K562 (cell line): Measurements from ENCODE around the gene NCKAP1. TPM values are rescaled to one million over a fixed set of nuclear protein-coding genes. Genes with fewer than 3 reads are reported as not detected.

Experiments
- ATAC-seq: fragments of 200-7000 bp; cut with Tn5 transposase; 3 replicates; pipeline ENCODE4 v1.9.1; 2020; ENCODE audit warnings: moderate library complexity
- BruUV-seq: library from RNA; stranded (reverse); fragments of 400-500 nt; replicated peaks from 2 replicates; lab custom pipeline; 2021; lab: Mats Ljungman, UMichigan
- CTCF ChIA-PET: fragments of 300-600 bp; formaldehyde crosslinking; extraction: SDS; loops from one replicate; lab custom pipeline; 2021; ENCODE audit warnings: low intra/inter-chr PET ratio; lab: Yijun Ruan, JAX
- POLR2A ChIA-PET: fragments of 300-600, 350-650 bp; sonication (Branson Sonifier 250); formaldehyde crosslinking; extraction: SDS; loops from one replicate; lab custom pipeline; 2021; ENCODE audit warnings: antibody characterized with exemption, inconsistent platforms; lab: Yijun Ruan, JAX
- DNase-seq, 4 experiments: peaks; one replicate each; pipeline versions ENCODE4 v3.0.0 to v3.0.0-alpha.2; 2011 to 2018; ENCODE audit warnings: low spot score in 3 of 4, mixed read lengths in 3 of 4; ENCODE audit errors: extremely low read depth in 1 of 4
- FAIRE-seq: peaks from 2 replicates; lab custom pipeline; 2011; peaks lifted over from hg19 to GRCh38; lab: Jason Lieb, UNC
- H2AFZ ChIP-seq: 2 replicates; pipeline ENCODE4 v1.6.0; 2011; ENCODE audit warnings: low read depth, low read length, control low read depth, inconsistent platforms
- H3K27ac ChIP-seq: fragments of 200-600 bp; 3 replicates; pipeline ENCODE4 v1.8.0; 2011; ENCODE audit warnings: low read depth, mild to moderate bottlenecking, control low read depth, inconsistent platforms, low read length, moderate library complexity, mixed read lengths; ENCODE audit errors: extremely low read depth
- H3K27me3 ChIP-seq, 2 experiments: fragments of 300-600 bp in 1 of 2; 2 replicates in 1 of 2; 3 replicates in 1 of 2; pipeline versions ENCODE4 v1.6.0 to v1.8.0; 2011; ENCODE audit warnings: inconsistent platforms in 2 of 2, low read length in 2 of 2, mild to moderate bottlenecking in 1 of 2, mixed read lengths in 1 of 2, moderate library complexity in 1 of 2; ENCODE audit not compliant: control insufficient read depth in 2 of 2, insufficient read depth in 2 of 2
- H3K36me3 ChIP-seq: fragments of 300-600 bp; 3 replicates; pipeline ENCODE4 v1.8.0; 2011; ENCODE audit warnings: mild to moderate bottlenecking, low read length, inconsistent platforms; ENCODE audit not compliant: control insufficient read depth, insufficient read depth
- H3K4me1 ChIP-seq, 2 experiments: fragments of 200-600 bp in 1 of 2; replicated peaks in 1 of 2; 2 replicates in 1 of 2; 3 replicates in 1 of 2; pipeline versions ENCODE4 v1.5.1 to v1.8.0; 2011; ENCODE audit warnings: inconsistent platforms in 2 of 2, low read length in 2 of 2, mild to moderate bottlenecking in 1 of 2, mixed read lengths in 1 of 2, moderate library complexity in 1 of 2; ENCODE audit not compliant: control insufficient read depth in 2 of 2, insufficient read depth in 2 of 2
- H3K4me2 ChIP-seq: 2 replicates; pipeline ENCODE4 v1.6.1; 2011; ENCODE audit warnings: low read length, control low read depth, inconsistent platforms, mixed read lengths; ENCODE audit not compliant: insufficient read depth
- H3K4me3 ChIP-seq: fragments of 200-600 bp; sonication (generic), shearing (Covaris generic); 2 replicates; pipeline ENCODE4 v1.5.1; 2016; ENCODE audit warnings: control low read depth, inconsistent platforms
- H3K79me2 ChIP-seq: fragments of 200-600 bp; 3 replicates; pipeline ENCODE4 v1.8.0; 2011; ENCODE audit warnings: low read length, inconsistent platforms; ENCODE audit not compliant: control insufficient read depth, insufficient read depth
- H3K9ac ChIP-seq, 2 experiments: 2 replicates each; pipeline versions ENCODE4 v1.6.0 to v1.6.1; 2011; ENCODE audit warnings: low read depth in 2 of 2, low read length in 2 of 2, control low read depth in 1 of 2, inconsistent platforms in 1 of 2, mild to moderate bottlenecking in 1 of 2, mixed read lengths in 1 of 2; ENCODE audit not compliant: insufficient read depth in 1 of 2
- H3K9me1 ChIP-seq: one replicate; pipeline ENCODE4 v1.6.0; 2011; ENCODE audit warnings: inconsistent platforms, mild to moderate bottlenecking, low read length, moderate library complexity; ENCODE audit not compliant: control insufficient read depth, insufficient read depth
- H3K9me3 ChIP-seq: replicated peaks from 2 replicates; pipeline ENCODE4 v1.5.1; 2011; ENCODE audit warnings: low read depth, low read length, inconsistent platforms; ENCODE audit not compliant: control insufficient read depth, insufficient read depth
- H4K20me1 ChIP-seq: replicated peaks from 2 replicates; pipeline ENCODE4 v1.6.1; 2011; ENCODE audit warnings: low read length, inconsistent platforms, mixed read lengths; ENCODE audit not compliant: control insufficient read depth, insufficient read depth
- CAMTA2 ChIP-seq: fragments of 250-450 bp; sonication (Bioruptor Pico); conservative IDR thresholded peaks from 2 replicates; pipeline ENCODE4 v1.5.1; 2022
- E2F1 ChIP-seq: sonication (generic); formaldehyde crosslinking; IDR thresholded peaks from 2 replicates; pipeline ENCODE4 v1.8.1; 2023; ENCODE audit warnings: mild to moderate bottlenecking, missing genetic modification reagents, moderate library complexity
- ELK3 ChIP-seq: fragments of 450-650 bp; formaldehyde crosslinking; IDR thresholded peaks from 2 replicates; pipeline ENCODE4 v1.4.0; 2020; ENCODE audit warnings: mild to moderate bottlenecking
- JUNB ChIP-seq: fragments of 450-650 bp; formaldehyde crosslinking; conservative IDR thresholded peaks from 2 replicates; pipeline ENCODE4 v1.4.0; 2020; ENCODE audit warnings: mild to moderate bottlenecking
- LARP7 ChIP-seq: fragments of 450-650 bp; IDR thresholded peaks from 2 replicates; pipeline ENCODE4 v1.6.1; 2016
- RBM34 ChIP-seq: fragments of 200-400 bp; formaldehyde crosslinking; IDR thresholded peaks from 2 replicates; pipeline ENCODE4 v1.6.1; 2018; ENCODE audit warnings: low read length, borderline replicate concordance; ENCODE audit not compliant: insufficient read depth
- RNF2 ChIP-seq: sonication (generic); IDR thresholded peaks from 2 replicates; pipeline ENCODE4 v1.6.1; 2016
- WGBS: fragments of 100-300 bp; shearing (Covaris generic); methylation state at CpG from one replicate; pipeline ENCODE4 v1.1.6; 2016; ENCODE audit warnings: low coverage, mixed read lengths; ENCODE audit not compliant: insufficient coverage; ENCODE audit errors: missing lambda C conversion rate; 5-methylcytosine and 5-hydroxymethylcytosine counted together
- in situ Hi-C: fragments of 300-500 bp; cut with MboI; formaldehyde crosslinking; loops from 4 replicates; pipeline ENCODE4 v1.15.0; 2018; ENCODE audit warnings: inconsistent platforms, mixed read lengths
- intact Hi-C: fragments of 100-400 bp; cut with micrococcal nuclease; formaldehyde crosslinking; loops from 2 replicates; pipeline ENCODE4 v1.14.2; 2022
- polyA plus RNA-seq, 8 experiments: library from polyadenylated mRNA; depleted of rRNA in 4 of 8; stranded (reverse) in 5 of 8; unstranded in 3 of 8; fragments of >200 nt; fragmentation: Nextera tagmentation in 2 of 8; fragmentation: Illumina TruSeq in 1 of 8; extraction: Ambion mirVana in 2 of 8; extraction: Trizol in 1 of 8; gene quantifications; 2 replicates each; pipeline versions ENCODE4 v1.2.1 to v1.2.3, GENCODE V29; 2011 to 2014; ENCODE audit warnings: inconsistent platforms in 1 of 8, missing spikeins in 1 of 8
- total RNA-seq, 7 experiments: library from RNA; depleted of rRNA in 6 of 7; stranded (reverse); fragments of >200 nt in 6 of 7; fragmentation: Illumina TruSeq in 2 of 7; extraction: Trizol in 2 of 7; gene quantifications; 2 replicates each; pipeline versions ENCODE4 v1.2.1 to v1.2.3, GENCODE V29; 2011 to 2021; ENCODE audit warnings: low replicate concordance in 1 of 7

The NCKAP1 gene
- total and polyA plus RNA-seq, 9 of the 15 experiments (the other 6 are each of a cell fraction or from before 2014, with no cell fraction given), result 34.0 to 153 (median 88.7) TPM

- intact Hi-C loops, result no loop called here
- H3K4me3 ChIP-seq, result no peak overlapping the region
- no peaks in the 10 kb centered on the region for H3K9me1 ChIP-seq
- 23% methylated on average over 6 of the region's 6 CpGs for WGBS
- ATAC-seq, result no peak
- no TSS peak for BruUV-seq
- TF ChIP-seq CAMTA2 (CRISPR knock-in tag) (no peak), LARP7 (no peak), RBM34 (no peak), ELK3 (CRISPR knock-in tag) (no peak), JUNB (no peak), E2F1 (no peak), RNF2 (no peak)
- no peaks in the 10 kb centered on the region for H4K20me1 ChIP-seq
- ChIA-PET CTCF (no interaction called here), POLR2A (no interaction called here)
- no peaks in the 10 kb centered on the region for H3K36me3 ChIP-seq
- H3K79me2 ChIP-seq, result no peaks in the 10 kb centered on the region
- no peak overlapping the region for H3K9ac ChIP-seq
- H2AFZ ChIP-seq, result no peak overlapping the region
- peaks cover 0 to 9% of the 10 kb centered on the region in 2 experiments; a peak in 1 of 5 replicates for H3K27me3 ChIP-seq
- H3K4me2 ChIP-seq, result no peak overlapping the region
- H3K4me1 ChIP-seq, result no peaks in the 10 kb centered on the region
- no peak for DNase-seq
- no peaks in the 10 kb centered on the region; the same call in 1 of the 2 replicates for H3K9me3 ChIP-seq
- no peak overlapping the region for H3K27ac ChIP-seq
- FAIRE-seq, result no peak
- in situ Hi-C loops, result no loop called here
These were observed 142.5 kb downstream of the NCKAP1 start for GRCh38 chr2:182895798-182896197.
